H7 (cell line): Measurements from ENCODE around the gene TBXAS1. TPM values are rescaled to one million over a fixed set of nuclear protein-coding genes. Genes with fewer than 3 reads are reported as not detected.

Source experiments
- DNase-seq: peaks from one replicate; pipeline ENCODE4 v3.0.0; 2012
- H3K27me3 ChIP-seq: 2 replicates; pipeline ENCODE4 v1.6.0; 2011; ENCODE audit warnings: mild to moderate bottlenecking, low read length; ENCODE audit not compliant: control insufficient read depth, insufficient read depth
- H3K36me3 ChIP-seq: replicated peaks from 2 replicates; pipeline ENCODE4 v1.5.1; 2011; ENCODE audit warnings: low read length; ENCODE audit not compliant: control insufficient read depth, insufficient read depth
- H3K4me3 ChIP-seq: 2 replicates; pipeline ENCODE4 v1.5.1; 2011; ENCODE audit warnings: low read depth, mild to moderate bottlenecking, control low read depth, low read length, moderate library complexity; ENCODE audit not compliant: insufficient read depth
- total RNA-seq: library from RNA; depleted of rRNA; stranded (reverse); fragments of >200 nt; shearing (Covaris generic); gene quantifications from 2 replicates; pipeline ENCODE4 v1.2.3, GENCODE V29; 2014

The TBXAS1 gene
- total RNA-seq, 1 experiment from 2014 or later = 0.76 TPM

DNA sequence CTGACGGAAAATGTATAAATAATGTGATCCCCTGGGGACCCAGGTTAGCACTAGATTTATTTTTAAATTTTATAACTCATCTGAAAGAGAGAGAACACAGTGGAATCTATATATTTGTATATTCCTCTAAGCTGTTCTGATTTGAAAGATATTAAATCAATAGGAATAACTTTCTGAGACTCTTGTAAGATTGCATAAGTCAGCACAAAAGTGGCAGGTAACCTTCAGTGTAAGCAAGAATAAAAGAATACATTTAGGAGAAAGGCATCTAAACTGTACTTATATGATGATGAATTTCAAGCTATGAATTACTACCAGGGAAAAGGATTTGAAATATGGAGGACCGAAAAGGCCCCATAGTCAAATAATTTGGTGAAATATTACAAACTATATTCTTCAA, 112.8 kb downstream of the TBXAS1 start:
- H3K27me3 ChIP-seq = no peaks in the 10 kb centered on the region
- H3K4me3 ChIP-seq = no peak overlapping the region
- no peaks in the 10 kb centered on the region for H3K36me3 ChIP-seq
- no peak for DNase-seq

DNA sequence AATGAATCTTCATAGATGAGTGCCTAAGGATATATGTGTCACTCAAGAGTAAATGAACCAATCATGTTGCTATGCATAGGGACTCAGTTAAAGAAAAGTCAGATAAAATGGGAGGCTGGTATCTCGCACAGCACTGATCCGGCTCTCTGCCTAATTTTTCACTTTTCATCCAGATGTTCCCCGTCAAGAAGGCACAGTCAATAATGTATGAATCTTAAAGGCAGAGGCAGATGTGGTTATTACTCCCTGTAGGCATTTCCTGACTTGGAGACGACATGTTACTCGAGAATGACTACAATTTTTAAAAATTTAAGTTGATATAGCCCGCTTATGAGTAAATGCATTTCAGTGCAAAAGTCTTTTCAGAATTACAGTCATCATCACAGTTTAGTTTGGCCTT, 113.6 kb downstream of the TBXAS1 start:
- Histone ChIP-seq H3K27me3 (no peaks in the 10 kb centered on the region), H3K36me3 (no peaks in the 10 kb centered on the region), H3K4me3 (no peak overlapping the region)
- no peak for DNase-seq

DNA sequence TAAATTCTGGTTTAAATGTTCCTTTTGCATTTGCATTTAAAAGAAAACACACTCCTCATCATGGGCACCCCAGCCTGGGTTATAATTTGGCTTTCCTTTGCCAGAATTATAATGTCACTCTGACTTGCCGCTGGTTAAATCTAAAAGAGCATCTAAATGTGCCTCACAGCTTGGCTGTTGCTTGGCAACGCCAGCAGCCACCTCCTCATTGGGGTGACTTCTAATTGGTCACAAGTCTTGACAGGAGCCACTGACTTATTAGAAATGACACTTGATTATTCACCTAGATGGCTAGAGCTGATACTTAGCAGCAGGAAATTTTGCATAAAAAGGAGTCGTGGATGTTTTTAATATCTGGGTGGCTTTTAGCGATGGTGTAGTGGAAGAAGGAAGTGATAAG, 114.3 kb downstream of the TBXAS1 start:
- no peaks in the 10 kb centered on the region for H3K36me3 ChIP-seq
- no peak for DNase-seq
- H3K27me3 ChIP-seq = no peaks in the 10 kb centered on the region
- no peak overlapping the region for H3K4me3 ChIP-seq

DNA sequence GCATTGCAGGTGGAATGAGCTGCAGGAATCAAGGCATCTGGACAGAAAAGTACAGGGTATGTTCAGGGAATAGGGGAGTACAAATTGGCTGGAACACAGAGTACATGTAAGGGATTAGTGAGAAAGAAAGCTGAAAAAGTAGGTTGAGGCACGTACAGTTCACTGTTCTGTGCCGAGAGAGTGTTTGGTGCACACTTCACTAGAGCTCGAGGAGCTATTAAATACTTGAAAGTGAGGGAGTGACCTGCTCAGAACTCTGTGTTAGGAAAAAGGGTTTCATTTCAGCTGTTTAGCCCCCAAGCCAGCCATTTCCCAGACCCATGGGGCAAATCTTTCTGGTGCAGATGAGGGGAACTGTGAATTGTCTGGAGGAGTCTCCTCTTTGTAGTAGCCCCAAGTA, 115.2 kb downstream of the TBXAS1 start:
- H3K4me3 ChIP-seq = no peak overlapping the region
- DNase-seq = no peak
- H3K36me3 ChIP-seq = no peaks in the 10 kb centered on the region
- H3K27me3 ChIP-seq = no peaks in the 10 kb centered on the region

DNA sequence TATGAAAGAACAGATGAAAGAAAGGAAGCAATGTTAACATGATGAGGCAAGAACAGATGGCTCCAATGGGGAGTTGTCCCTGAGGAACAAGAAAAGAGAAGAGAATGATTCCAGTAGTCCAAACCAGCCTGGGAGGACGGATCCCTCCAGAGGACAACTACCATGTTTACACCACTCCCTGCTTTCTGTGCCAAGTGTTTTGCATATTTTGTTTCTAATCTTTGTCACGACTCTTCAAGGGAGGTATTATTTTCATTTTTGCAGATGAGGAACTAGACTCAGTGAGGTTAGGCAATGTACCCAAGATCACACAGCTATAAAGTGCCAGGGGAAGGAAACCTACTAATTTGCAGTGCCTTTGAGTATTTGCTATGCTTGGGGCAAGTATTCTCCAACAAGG, 117.5 kb downstream of the TBXAS1 start:
- no peaks in the 10 kb centered on the region for H3K27me3 ChIP-seq
- no peaks in the 10 kb centered on the region for H3K36me3 ChIP-seq
- DNase-seq = no peak
- no peak overlapping the region for H3K4me3 ChIP-seq

DNA sequence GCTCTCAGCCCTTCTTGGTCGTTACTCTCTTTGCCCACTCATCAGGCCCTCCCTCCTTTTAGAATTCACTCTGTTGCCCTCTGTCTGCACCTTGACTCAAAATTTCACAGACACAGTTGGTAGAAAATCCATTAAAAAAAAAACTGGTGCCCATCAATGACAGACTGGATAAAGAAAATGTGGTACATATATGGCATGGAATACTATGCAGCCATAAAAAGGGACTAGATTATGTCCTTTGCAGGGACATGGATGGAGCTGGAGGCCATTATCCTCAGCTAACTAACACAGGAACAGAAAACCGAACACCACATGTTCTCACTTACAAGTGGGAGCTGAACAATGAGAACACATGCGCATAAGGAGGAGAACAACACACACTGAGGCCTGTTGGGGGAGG, 118.0 kb downstream of the TBXAS1 start:
- H3K27me3 ChIP-seq = no peaks in the 10 kb centered on the region

DNA sequence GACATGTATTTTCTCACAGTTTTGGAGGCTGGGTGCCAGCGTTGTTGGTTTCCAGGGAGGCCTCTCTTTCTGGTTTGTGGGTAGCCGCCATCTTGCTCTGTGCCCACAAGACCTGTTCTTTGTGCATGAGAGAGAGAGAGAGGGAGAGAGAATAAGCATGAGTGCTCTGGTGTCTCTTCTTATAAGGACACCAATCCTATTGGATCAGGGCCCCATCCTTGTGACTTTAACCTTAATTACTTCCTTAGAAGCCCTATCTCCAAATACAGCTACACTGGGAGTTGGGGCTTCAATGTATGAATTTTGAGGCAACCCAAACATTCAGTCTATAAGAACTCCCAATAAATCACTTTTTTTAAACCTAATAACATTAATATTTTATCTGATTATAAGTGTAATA, 119.1 kb downstream of the TBXAS1 start:
- Histone ChIP-seq H3K27me3 (no peaks in the 10 kb centered on the region), H3K4me3 (no peak overlapping the region), H3K36me3 (no peaks in the 10 kb centered on the region)
- DNase-seq = no peak

More for the DNA sequence above, 118.0 kb downstream of the TBXAS1 start:
- no peak for DNase-seq
- Histone ChIP-seq H3K36me3 (no peaks in the 10 kb centered on the region), H3K4me3 (no peak overlapping the region)

DNA sequence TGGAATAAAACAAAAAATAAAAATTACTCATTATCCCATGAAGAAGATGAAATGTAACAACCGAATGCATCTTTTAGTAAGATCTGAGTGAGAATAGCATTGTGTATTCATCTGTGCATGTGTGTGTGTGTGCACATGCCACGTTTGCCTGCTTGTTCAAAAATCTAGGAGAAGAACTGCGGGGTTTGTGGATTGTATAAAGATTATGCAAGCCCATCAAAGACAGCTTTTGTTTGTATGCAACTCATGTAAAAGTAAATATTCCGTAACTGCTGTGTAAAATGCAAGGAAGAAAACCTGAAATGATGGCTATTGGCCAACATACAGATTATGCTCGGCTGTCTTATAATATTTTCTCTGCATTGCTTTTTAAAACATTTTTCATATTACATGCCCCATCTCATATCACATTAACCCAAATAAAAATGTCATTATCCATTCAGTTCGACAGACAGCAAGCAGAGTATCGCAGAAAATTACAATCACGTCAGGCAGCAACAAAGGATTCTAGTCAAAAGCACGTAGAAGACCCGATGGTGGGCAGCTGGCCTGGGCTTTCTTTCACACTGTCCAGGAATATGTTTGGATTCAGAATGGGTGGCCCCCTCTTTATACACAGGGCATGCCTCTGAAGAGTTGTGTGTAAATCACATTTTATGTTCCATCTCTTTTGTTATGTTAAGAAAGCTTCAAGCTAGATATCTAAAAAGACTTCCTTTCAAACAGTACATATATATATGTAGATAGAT, 119.7 kb downstream of the TBXAS1 start:
- no peak for DNase-seq
- Histone ChIP-seq H3K4me3 (no peak overlapping the region), H3K27me3 (no peaks in the 10 kb centered on the region), H3K36me3 (no peaks in the 10 kb centered on the region)

DNA sequence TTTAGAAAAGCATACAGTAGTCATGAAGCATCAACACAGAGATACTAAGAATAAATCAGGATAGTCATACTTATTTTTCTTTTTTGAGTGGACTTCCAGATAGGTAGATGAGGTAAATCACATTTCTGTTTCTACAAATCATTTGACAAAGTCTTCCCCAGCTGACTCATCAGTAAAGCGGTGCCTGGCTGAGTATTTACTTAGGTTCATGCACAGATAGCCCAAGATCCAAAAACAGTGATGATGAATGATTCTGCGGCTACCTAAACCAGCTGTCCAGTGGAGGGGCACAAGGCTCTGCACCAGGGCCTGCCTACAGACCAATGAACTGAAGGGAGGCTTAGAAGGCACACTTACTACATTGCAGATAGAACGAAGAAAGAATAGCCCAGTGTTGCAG, 120.6 kb downstream of the TBXAS1 start:
- H3K4me3 ChIP-seq = no peak overlapping the region
- H3K36me3 ChIP-seq = no peaks in the 10 kb centered on the region
- no peak for DNase-seq
- no peaks in the 10 kb centered on the region for H3K27me3 ChIP-seq

DNA sequence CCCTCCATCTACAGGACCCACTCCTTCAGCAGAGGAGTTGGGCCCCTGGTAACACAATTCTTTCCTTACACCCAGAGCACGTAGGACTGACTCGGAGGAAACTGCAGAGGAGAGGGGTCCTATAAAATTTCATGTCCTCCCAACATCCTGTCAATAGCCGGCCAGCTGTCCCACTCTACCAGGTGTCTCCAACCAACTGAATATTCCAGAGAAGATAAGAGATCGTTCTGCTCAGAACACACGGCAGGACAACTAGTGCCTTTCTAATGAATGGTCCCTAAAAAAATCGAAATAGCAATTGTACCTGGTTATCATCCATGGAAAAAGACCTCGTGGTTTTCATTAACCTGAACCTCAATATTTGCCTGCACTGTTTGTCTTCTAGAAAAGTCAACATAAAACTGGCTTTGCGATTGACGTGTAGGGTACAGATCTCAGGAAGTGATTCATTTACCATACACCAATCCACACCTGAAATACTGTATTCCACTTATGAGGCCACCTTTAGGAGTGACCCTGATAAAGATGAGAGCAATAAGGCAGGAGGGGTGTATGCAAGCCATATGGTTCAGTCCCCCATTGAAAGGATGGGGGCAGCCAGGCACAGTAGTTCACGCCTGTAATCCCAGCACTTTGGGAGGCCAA, 121.9 kb downstream of the TBXAS1 start:
- Histone ChIP-seq H3K36me3 (no peaks in the 10 kb centered on the region), H3K4me3 (no peak overlapping the region), H3K27me3 (no peaks in the 10 kb centered on the region)
- DNase-seq = no peak

DNA sequence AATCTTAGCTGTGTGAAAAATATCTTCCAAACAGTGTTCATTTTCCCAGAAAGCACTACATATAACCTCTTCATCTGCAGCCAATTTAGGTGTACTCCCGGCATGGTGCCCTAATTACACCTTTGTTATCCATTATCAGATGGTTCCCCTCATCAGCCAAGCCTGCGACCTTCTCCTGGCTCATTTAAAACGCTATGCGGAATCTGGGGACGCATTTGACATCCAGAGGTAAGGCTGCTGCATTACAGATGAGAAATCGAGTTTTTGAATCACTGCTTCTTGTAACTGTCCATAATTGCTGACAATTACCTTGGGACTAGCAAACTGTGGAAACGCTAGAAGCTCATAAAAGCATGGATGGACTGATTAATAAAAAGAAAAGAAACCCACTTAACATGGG, 124.2 kb downstream of the TBXAS1 start:
- no peaks in the 10 kb centered on the region for H3K36me3 ChIP-seq
- no peak overlapping the region for H3K4me3 ChIP-seq
- DNase-seq = no peak
- H3K27me3 ChIP-seq = no peaks in the 10 kb centered on the region

DNA sequence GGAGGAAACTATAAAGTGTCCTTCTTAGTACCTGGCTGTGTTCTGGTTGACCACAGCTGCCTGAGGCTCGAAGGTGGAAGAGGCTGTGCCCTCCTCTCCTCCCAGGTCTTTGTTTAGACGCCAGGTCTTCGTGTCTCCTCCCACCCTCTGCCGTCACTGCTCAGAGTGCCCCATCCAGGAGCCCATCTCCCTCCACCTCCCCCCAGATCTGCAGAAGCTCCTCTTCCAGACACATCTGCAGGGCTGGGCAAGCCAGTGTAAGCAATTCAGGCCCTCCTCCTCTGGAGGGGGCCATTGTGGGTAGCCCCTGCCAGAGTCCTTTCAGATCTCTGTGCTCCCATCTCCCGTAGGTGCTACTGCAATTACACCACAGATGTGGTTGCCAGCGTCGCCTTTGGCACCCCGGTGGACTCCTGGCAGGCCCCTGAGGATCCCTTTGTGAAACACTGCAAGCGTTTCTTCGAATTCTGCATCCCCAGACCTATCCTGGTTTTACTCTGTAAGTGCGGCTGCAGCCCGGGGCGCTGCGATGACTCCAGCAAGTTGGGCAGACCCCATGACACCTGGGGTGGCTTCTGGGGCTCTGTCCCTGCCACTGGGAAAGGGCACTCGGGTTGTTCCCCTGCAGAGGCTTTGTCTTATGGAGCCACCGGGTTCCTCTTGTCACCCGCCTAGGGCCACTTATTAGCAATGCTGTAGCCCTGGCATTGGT, 126.2 kb downstream of the TBXAS1 start:
- H3K36me3 ChIP-seq = no peaks in the 10 kb centered on the region
- no peak overlapping the region for H3K4me3 ChIP-seq
- peak; percentile 49 for DNase-seq
- no peaks in the 10 kb centered on the region for H3K27me3 ChIP-seq

DNA sequence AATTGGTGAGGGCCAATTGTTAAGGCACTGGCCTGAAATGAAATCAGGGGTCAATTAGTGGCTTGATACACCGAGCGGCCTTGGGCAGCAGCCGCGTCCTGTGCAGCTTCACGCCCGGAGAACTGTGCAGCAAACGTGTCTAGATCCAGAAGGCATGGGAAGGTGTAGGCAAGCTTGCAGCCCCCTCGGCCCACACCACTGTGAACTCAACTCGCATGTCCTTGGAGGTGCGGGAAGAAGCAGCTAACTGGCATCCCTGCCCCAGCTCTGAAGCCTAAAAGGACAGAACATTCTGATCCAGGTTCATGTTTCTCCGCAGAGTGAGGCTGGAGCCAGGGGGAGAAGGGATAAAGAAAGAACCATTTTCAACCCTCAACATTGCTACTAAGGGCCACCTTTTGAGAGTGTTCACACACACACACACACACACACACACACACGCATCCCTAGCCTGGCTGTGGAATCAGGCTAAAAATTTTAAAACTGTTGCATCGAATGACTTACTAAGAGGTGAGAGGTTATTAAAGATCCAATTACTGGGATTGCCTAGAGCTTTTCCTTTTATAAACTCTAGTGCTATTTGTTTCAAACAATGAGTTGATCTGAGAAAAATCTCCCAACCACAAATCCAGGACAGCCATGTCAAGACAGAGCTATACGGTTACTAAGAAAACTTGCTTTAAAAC, 129.7 kb downstream of the TBXAS1 start:
- no peak for DNase-seq
- H3K4me3 ChIP-seq = no peak overlapping the region
- H3K27me3 ChIP-seq = no peaks in the 10 kb centered on the region
- no peaks in the 10 kb centered on the region for H3K36me3 ChIP-seq

DNA sequence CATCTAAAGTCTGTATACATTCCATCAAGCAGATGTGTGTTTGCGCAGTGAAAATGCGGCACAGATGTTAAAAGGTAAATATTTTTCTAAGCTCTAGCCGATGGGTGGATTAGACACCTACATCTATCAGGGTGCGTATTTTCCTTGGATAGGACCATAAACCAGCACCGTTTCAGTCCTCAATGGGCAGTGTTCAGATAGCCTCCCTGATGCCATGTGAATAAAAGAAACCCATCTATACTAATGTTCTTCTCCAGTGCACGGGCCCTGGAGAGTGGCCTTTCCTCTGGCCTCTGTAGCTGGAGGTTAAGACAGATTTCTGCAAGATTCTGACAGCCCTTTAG, 130.2 kb downstream of the TBXAS1 start:
- Histone ChIP-seq H3K36me3 (no peaks in the 10 kb centered on the region), H3K27me3 (no peaks in the 10 kb centered on the region), H3K4me3 (no peak overlapping the region)
- no peak for DNase-seq

DNA sequence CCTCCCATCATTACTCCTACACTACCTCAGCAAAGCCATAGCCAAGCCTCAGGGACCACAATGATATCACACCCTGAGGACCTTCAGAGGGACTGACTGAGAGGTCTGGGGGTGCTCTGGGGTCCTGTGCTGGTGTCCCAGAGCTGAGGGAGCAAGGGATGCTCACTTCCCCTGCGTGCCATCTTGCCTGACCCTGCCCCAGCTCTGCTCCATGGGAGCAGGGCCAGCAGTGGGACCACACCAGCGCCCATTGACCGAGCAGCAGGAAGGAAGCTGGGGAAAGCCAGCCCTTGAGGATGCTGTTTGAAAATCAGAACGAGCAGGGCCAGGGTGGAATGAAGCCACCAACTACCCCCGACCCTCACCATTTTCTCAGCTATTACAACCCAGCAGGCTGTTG, 130.7 kb downstream of the TBXAS1 start:
- Histone ChIP-seq H3K27me3 (no peaks in the 10 kb centered on the region), H3K36me3 (no peaks in the 10 kb centered on the region), H3K4me3 (no peak overlapping the region)
- DNase-seq = no peak
